Mesothelial cell of epicardium (in vitro differentiated cells): ENCODE measurements around the gene RBMS2. TPM values are rescaled to one million over a fixed set of nuclear protein-coding genes. Genes with fewer than 3 reads are reported as not detected.

ENCODE experiments used
- DNase-seq, 2 experiments: peaks; one replicate each; pipeline ENCODE4 v3.0.0; 2021; ENCODE audit warnings: low spot score in 2 of 2; ENCODE audit not compliant: unreplicated experiment in 2 of 2
- H3K27ac Mint-ChIP-seq: 2 replicates; pipeline ENCODE4 v1.8.0; 2021; ENCODE audit warnings: mixed read lengths
- H3K27me3 Mint-ChIP-seq: 2 replicates; pipeline ENCODE4 v1.8.0; 2021; ENCODE audit warnings: low read depth, mixed read lengths
- H3K36me3 Mint-ChIP-seq: 2 replicates; pipeline ENCODE4 v1.8.0; 2021; ENCODE audit warnings: mixed read lengths
- H3K4me1 Mint-ChIP-seq: 2 replicates; pipeline ENCODE4 v1.8.0; 2021; ENCODE audit warnings: mixed read lengths
- H3K4me3 Mint-ChIP-seq: 2 replicates; pipeline ENCODE4 v1.8.0; 2021; ENCODE audit warnings: mild to moderate bottlenecking, moderate library complexity, mixed read lengths
- H3K9me3 Mint-ChIP-seq: 2 replicates; pipeline ENCODE4 v1.8.0; 2021; ENCODE audit warnings: mixed read lengths
- total RNA-seq: library from RNA; stranded (reverse); gene quantifications from 3 replicates; pipeline ENCODE4 v1.2.1, GENCODE V29; 2021
- TF ChIP-seq, protein P1 (sequence below): fragments of 200-600 bp; sonication (generic); IDR thresholded peaks from one replicate; pipeline ENCODE4 v1.5.0; 2021; ENCODE audit warnings: antibody characterized with exemption; ENCODE audit not compliant: unreplicated experiment

RBMS2 gene
- total RNA-seq, 1 donor from 2014 or later = 78.0 TPM

- Mint-ChIP-seq H3K9me3 (no peaks in the 10 kb centered on the region), H3K36me3 (peaks cover 34% of the 10 kb centered on the region), H3K27ac (no peak overlapping the region), H3K4me1 (no peaks in the 10 kb centered on the region), H3K27me3 (no peaks in the 10 kb centered on the region), H3K4me3 (no peak overlapping the region)
- TF ChIP-seq, protein P1, sequence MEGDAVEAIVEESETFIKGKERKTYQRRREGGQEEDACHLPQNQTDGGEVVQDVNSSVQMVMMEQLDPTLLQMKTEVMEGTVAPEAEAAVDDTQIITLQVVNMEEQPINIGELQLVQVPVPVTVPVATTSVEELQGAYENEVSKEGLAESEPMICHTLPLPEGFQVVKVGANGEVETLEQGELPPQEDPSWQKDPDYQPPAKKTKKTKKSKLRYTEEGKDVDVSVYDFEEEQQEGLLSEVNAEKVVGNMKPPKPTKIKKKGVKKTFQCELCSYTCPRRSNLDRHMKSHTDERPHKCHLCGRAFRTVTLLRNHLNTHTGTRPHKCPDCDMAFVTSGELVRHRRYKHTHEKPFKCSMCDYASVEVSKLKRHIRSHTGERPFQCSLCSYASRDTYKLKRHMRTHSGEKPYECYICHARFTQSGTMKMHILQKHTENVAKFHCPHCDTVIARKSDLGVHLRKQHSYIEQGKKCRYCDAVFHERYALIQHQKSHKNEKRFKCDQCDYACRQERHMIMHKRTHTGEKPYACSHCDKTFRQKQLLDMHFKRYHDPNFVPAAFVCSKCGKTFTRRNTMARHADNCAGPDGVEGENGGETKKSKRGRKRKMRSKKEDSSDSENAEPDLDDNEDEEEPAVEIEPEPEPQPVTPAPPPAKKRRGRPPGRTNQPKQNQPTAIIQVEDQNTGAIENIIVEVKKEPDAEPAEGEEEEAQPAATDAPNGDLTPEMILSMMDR = no peak
- DNase-seq = no peak
These were observed 94.6 kb downstream of the RBMS2 start for GRCh38 chr12:56616244-56616643.

DNA sequence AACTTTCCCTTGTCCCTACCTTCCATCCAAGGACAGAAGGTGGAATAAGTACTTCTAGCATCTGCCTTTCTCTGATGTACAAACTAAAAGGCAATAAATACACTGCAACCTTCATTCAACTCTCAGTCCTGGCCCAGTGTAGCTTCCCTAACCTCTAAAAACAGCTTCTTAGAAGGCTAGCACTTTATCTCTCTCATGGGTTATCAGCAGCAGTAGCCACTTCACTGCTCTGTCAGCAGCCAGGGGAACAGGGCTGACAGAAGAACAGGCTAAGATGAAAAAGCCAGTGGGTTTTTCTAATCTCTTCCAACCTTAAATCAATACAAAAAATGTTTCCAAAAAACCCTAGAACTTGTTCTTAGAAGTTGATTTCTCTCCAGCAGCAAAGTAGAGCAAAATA is 95.3 kb downstream of the RBMS2 start:
- no peak for DNase-seq
- Mint-ChIP-seq H3K9me3 (no peaks in the 10 kb centered on the region), H3K4me1 (no peaks in the 10 kb centered on the region), H3K36me3 (peaks cover 31% of the 10 kb centered on the region), H3K27me3 (no peaks in the 10 kb centered on the region), H3K4me3 (no peak overlapping the region), H3K27ac (no peak overlapping the region)
- TF ChIP-seq, protein P1 = no peak

GRCh38 chr12:56622535-56622934 is 100.9 kb downstream of the RBMS2 start:
- TF ChIP-seq, protein P1 = no peak
- Mint-ChIP-seq H3K4me3 (no peak overlapping the region), H3K9me3 (no peaks in the 10 kb centered on the region), H3K36me3 (peaks cover 10% of the 10 kb centered on the region), H3K4me1 (no peaks in the 10 kb centered on the region), H3K27me3 (no peaks in the 10 kb centered on the region), H3K27ac (peak overlapping the region; percentile 21)
- no peak for DNase-seq

GRCh38 chr12:56626701-56627100 is 105.1 kb downstream of the RBMS2 start:
- H3K4me1 Mint-ChIP-seq = peaks cover 25% of the 10 kb centered on the region
- no peaks in the 10 kb centered on the region for H3K27me3 Mint-ChIP-seq
- DNase-seq = no peak
- H3K4me3 Mint-ChIP-seq = no peak overlapping the region
- TF ChIP-seq, protein P1 = no peak
- H3K36me3 Mint-ChIP-seq = peaks cover 7% of the 10 kb centered on the region
- no peaks in the 10 kb centered on the region for H3K9me3 Mint-ChIP-seq
- peak overlapping the region; percentile 34 for H3K27ac Mint-ChIP-seq

DNA sequence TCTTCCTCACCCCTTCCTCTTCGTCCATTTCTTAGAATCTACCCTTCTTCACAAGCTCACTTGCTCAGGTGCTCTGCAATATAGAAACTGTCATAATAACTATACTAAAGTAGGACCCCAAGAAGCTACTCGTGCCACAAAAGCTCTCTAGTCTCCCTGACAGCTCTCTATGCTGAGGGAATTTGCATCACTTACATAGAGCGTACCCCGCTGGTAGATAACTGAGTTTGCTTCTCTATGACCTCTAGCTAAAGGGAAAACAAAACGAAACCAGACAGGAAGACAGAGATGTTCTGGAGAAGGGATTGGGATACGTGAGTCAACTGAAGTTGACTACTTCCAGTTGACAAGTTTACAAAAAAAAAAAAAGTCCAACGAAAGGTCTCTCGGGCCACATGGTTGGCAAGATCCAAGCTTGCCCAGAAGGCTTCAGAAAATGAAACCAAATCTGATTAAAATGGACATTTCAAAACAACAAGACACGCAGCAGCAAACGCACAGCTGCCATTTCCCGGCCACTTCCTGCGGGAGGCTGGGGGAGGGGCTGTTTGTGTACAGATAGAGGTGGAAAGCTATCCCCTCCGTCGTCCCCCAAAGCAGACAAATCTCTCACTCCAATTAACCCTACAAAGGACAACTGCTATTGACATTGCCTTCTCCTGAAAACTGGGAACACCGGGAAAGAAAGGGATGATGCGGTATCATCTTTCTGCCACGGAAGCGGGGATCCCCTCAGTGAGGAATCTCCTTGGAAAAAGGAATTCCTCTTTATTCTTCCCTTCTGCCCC is 107.2 kb downstream of the RBMS2 start:
- Mint-ChIP-seq H3K27me3 (no peaks in the 10 kb centered on the region), H3K9me3 (no peaks in the 10 kb centered on the region), H3K4me3 (peak overlapping the region; percentile 97), H3K4me1 (peaks cover 46% of the 10 kb centered on the region), H3K36me3 (peaks cover 4% of the 10 kb centered on the region), H3K27ac (peak overlapping the region; percentile 81)
- TF ChIP-seq, protein P1 = no peak
- peak; percentile 35 to 49 for DNase-seq
